ENCODE measurements around the gene SLC12A1. TPM values are rescaled to one million over a fixed set of nuclear protein-coding genes. Genes with fewer than 3 reads are reported as not detected.
A peak's percentile ranks its signal among the peaks of the same experiment; 100 is the strongest.

Gene SLC12A1
- total and polyA plus RNA-seq, 5 experiments from 2014 or later, result not detected

GRCh38 chr15:48285329-48286214 lies 79.5 kb downstream of the SLC12A1 start:
- peaks cover 0 to 14% (median 3%) of the 10 kb centered on the region in 5 donors for H3K27me3 Mint-ChIP-seq
- ATAC-seq (no peak), DNase-seq (peak in 8 of 10 donors; percentile 5 to 52 (median 30))
- no peaks in the 10 kb centered on the region for H3K36me3 Mint-ChIP-seq
- no peaks in the 10 kb centered on the region for H3K9me3 Mint-ChIP-seq
- H3K4me3 Mint-ChIP-seq, result peak overlapping the region in 3 of 10 donors; percentile 23 to 38 (median 38)
- H3K4me1 Mint-ChIP-seq, result peaks cover 0 to 10% (median 5%) of the 10 kb centered on the region in 4 donors
- H3K27ac Mint-ChIP-seq, result no peak overlapping the region
- POLR2A ChIA-PET, result no interaction called here

- ATAC-seq, result no peak
- Mint-ChIP-seq H3K9me3 (no peaks in the 10 kb centered on the region), H3K4me3 (no peak overlapping the region), H3K36me3 (no peaks in the 10 kb centered on the region), H3K4me1 (peaks cover 0 to 10% (median 5%) of the 10 kb centered on the region in 4 donors), H3K27me3 (peaks cover 0 to 12% (median 3%) of the 10 kb centered on the region in 5 donors), H3K27ac (no peak overlapping the region)
- POLR2A ChIA-PET, result no interaction called here
- DNase-seq, result no peak
Observed at GRCh38 chr15:48289628-48290027, 83.5 kb downstream of the SLC12A1 start.

GRCh38 chr15:48292458-48292857 lies 86.4 kb downstream of the SLC12A1 start:
- H3K36me3 Mint-ChIP-seq, result no peaks in the 10 kb centered on the region
- H3K9me3 Mint-ChIP-seq, result no peaks in the 10 kb centered on the region
- ATAC-seq, result no peak
- H3K4me3 Mint-ChIP-seq, result no peak overlapping the region
- H3K27ac Mint-ChIP-seq, result no peak overlapping the region
- DNase-seq, result no peak
- POLR2A ChIA-PET, result no interaction called here
- H3K4me1 Mint-ChIP-seq, result no peaks in the 10 kb centered on the region
- H3K27me3 Mint-ChIP-seq, result peaks cover 0 to 14% (median 3%) of the 10 kb centered on the region in 5 donors

- DNase-seq, result no peak
- H3K27me3 Mint-ChIP-seq, result peaks cover 0 to 14% (median 5%) of the 10 kb centered on the region in 5 donors
- POLR2A ChIA-PET, result no interaction called here
- no peaks in the 10 kb centered on the region for H3K4me1 Mint-ChIP-seq
- H3K9me3 Mint-ChIP-seq, result no peaks in the 10 kb centered on the region
- no peak for ATAC-seq
- H3K4me3 Mint-ChIP-seq, result no peak overlapping the region
- H3K36me3 Mint-ChIP-seq, result no peaks in the 10 kb centered on the region
- H3K27ac Mint-ChIP-seq, result no peak overlapping the region
Observed at GRCh38 chr15:48297668-48298067, 91.6 kb downstream of the SLC12A1 start.

- POLR2A ChIA-PET, result no interaction called here
- no peaks in the 10 kb centered on the region for H3K4me1 Mint-ChIP-seq
- no peaks in the 10 kb centered on the region for H3K9me3 Mint-ChIP-seq
- ATAC-seq (no peak), DNase-seq (no peak)
- no peak overlapping the region for H3K4me3 Mint-ChIP-seq
- H3K27ac Mint-ChIP-seq, result no peak overlapping the region
- peaks cover 0 to 14% (median 5%) of the 10 kb centered on the region in 5 donors for H3K27me3 Mint-ChIP-seq
- no peaks in the 10 kb centered on the region for H3K36me3 Mint-ChIP-seq
Observed at GRCh38 chr15:48298914-48299313, 92.8 kb downstream of the SLC12A1 start.

- peaks cover 0 to 11% (median 4%) of the 10 kb centered on the region in 5 donors for H3K27me3 Mint-ChIP-seq
- no peak for DNase-seq
- H3K4me3 Mint-ChIP-seq, result no peak overlapping the region
- no peak overlapping the region for H3K27ac Mint-ChIP-seq
- no peaks in the 10 kb centered on the region for H3K9me3 Mint-ChIP-seq
- ATAC-seq, result no peak
- POLR2A ChIA-PET, result no interaction called here
- no peaks in the 10 kb centered on the region for H3K36me3 Mint-ChIP-seq
- H3K4me1 Mint-ChIP-seq, result no peaks in the 10 kb centered on the region
Observed at GRCh38 chr15:48300038-48300437, 93.9 kb downstream of the SLC12A1 start.

GRCh38 chr15:48304398-48304797 lies 98.3 kb downstream of the SLC12A1 start:
- H3K27ac Mint-ChIP-seq, result no peak overlapping the region
- no peak overlapping the region for H3K4me3 Mint-ChIP-seq
- H3K4me1 Mint-ChIP-seq, result no peaks in the 10 kb centered on the region
- peaks cover 0 to 11% (median 2%) of the 10 kb centered on the region in 5 donors for H3K27me3 Mint-ChIP-seq
- H3K36me3 Mint-ChIP-seq, result no peaks in the 10 kb centered on the region
- no peaks in the 10 kb centered on the region for H3K9me3 Mint-ChIP-seq
- no peak for ATAC-seq
- POLR2A ChIA-PET, result no interaction called here
- no peak for DNase-seq

DNA sequence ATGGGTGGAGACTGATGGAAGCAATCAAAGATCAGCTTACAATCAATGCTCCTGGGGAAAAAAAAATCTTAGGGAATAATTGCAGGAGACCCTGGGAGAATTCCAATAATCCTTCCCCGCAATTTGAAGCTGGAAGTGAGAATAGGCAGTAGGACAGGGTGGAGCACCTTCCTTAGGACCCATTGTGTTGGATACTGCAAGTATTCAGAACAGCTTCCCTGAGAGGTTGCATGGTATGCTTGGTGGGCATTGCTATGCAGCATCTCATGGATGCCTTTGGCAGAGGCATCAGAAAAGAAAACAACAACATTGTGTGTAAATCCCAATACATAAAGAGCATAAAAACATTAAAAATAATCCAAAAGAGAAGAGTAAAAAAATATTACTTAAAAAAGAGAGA lies 100.5 kb downstream of the SLC12A1 start:
- DNase-seq (no peak), ATAC-seq (no peak)
- no peak overlapping the region for H3K4me3 Mint-ChIP-seq
- H3K27ac Mint-ChIP-seq, result no peak overlapping the region
- H3K27me3 Mint-ChIP-seq, result peaks cover 0 to 11% (median 0%) of the 10 kb centered on the region in 5 donors
- H3K4me1 Mint-ChIP-seq, result no peaks in the 10 kb centered on the region
- H3K9me3 Mint-ChIP-seq, result no peaks in the 10 kb centered on the region
- H3K36me3 Mint-ChIP-seq, result no peaks in the 10 kb centered on the region
- POLR2A ChIA-PET, result no interaction called here

DNA sequence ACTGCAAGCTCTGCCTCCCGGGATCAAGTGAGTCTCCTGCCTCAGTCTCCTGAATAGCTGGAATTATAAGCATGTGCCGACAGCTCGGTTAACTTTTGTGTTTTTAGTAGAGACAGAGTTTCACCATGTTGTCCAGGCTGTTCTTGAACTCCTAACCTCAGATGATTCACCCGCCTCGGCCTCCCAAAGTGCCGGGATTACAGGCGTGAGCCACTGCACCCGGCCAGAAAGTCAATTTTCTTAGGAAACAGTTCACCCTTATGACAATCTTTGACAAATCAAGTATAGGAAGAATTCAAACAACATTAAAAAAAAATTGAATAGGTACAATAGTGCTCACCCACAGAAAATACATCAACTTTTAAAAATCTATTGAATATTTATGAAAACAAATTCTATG lies 101.5 kb downstream of the SLC12A1 start:
- peaks cover 0 to 11% (median 0%) of the 10 kb centered on the region in 5 donors for H3K27me3 Mint-ChIP-seq
- no peaks in the 10 kb centered on the region for H3K4me1 Mint-ChIP-seq
- no peak overlapping the region for H3K27ac Mint-ChIP-seq
- no peak for DNase-seq
- POLR2A ChIA-PET, result no interaction called here
- H3K4me3 Mint-ChIP-seq, result no peak overlapping the region
- H3K9me3 Mint-ChIP-seq, result no peaks in the 10 kb centered on the region
- ATAC-seq, result no peak
- H3K36me3 Mint-ChIP-seq, result no peaks in the 10 kb centered on the region

- DNase-seq, result no peak
- Mint-ChIP-seq H3K9me3 (no peaks in the 10 kb centered on the region), H3K4me1 (peaks cover 0 to 1% (median 0%) of the 10 kb centered on the region in 4 donors), H3K27me3 (peaks cover under 1 to 19% (median under 1%) of the 10 kb centered on the region in 5 donors), H3K27ac (no peak overlapping the region), H3K36me3 (no peaks in the 10 kb centered on the region), H3K4me3 (no peak overlapping the region)
- POLR2A ChIA-PET, result no interaction called here
- no peak for ATAC-seq
Observed at GRCh38 chr15:48309740-48310139, 103.6 kb downstream of the SLC12A1 start.

DNA sequence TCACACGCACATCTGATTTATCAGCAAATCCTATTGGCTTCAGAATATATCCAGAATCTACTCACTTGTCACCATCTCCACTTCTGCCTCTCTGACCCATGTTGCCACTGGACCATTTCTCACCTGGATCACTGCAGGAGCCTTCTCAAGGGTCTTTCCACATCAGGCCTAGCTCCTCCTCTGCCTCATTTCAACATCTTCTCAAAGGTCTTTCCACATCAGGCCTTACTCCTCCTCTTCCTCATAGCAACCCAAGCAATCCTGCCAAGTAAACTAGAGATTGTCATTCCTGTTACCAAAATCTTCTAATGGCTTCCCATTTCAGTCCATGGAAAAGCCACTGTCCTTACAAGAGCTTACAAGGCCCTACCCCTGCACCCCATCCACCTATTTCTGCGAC lies 107.1 kb downstream of the SLC12A1 start:
- ATAC-seq (no peak), DNase-seq (no peak)
- Mint-ChIP-seq H3K4me1 (peaks cover 0 to 2% (median 0%) of the 10 kb centered on the region in 4 donors), H3K36me3 (no peaks in the 10 kb centered on the region), H3K27me3 (peaks cover 2 to 14% (median 6%) of the 10 kb centered on the region in 5 donors), H3K9me3 (no peaks in the 10 kb centered on the region), H3K27ac (no peak overlapping the region), H3K4me3 (no peak overlapping the region)
- POLR2A ChIA-PET, result no interaction called here

- peak overlapping the region in 1 of 10 donors; percentile 41 for H3K27ac Mint-ChIP-seq
- ATAC-seq (no peak), DNase-seq (no peak)
- no peaks in the 10 kb centered on the region for H3K9me3 Mint-ChIP-seq
- H3K27me3 Mint-ChIP-seq, result peaks cover 2 to 14% (median 10%) of the 10 kb centered on the region in 5 donors
- POLR2A ChIA-PET, result no interaction called here
- no peaks in the 10 kb centered on the region for H3K36me3 Mint-ChIP-seq
- H3K4me3 Mint-ChIP-seq, result no peak overlapping the region
- peaks cover 0 to 2% (median 0%) of the 10 kb centered on the region in 4 donors for H3K4me1 Mint-ChIP-seq
Observed at GRCh38 chr15:48315041-48315440, 108.9 kb downstream of the SLC12A1 start.

- Mint-ChIP-seq H3K4me3 (no peak overlapping the region), H3K36me3 (no peaks in the 10 kb centered on the region), H3K27me3 (peaks cover 3 to 16% (median 10%) of the 10 kb centered on the region in 5 donors), H3K9me3 (no peaks in the 10 kb centered on the region), H3K4me1 (peaks cover 0 to 2% (median 0%) of the 10 kb centered on the region in 4 donors), H3K27ac (no peak overlapping the region)
- ATAC-seq (no peak), DNase-seq (no peak)
- POLR2A ChIA-PET, result no interaction called here
Observed at GRCh38 chr15:48317221-48317620, 111.1 kb downstream of the SLC12A1 start.
